ENCODE data around the gene FFAR3.

DNA sequence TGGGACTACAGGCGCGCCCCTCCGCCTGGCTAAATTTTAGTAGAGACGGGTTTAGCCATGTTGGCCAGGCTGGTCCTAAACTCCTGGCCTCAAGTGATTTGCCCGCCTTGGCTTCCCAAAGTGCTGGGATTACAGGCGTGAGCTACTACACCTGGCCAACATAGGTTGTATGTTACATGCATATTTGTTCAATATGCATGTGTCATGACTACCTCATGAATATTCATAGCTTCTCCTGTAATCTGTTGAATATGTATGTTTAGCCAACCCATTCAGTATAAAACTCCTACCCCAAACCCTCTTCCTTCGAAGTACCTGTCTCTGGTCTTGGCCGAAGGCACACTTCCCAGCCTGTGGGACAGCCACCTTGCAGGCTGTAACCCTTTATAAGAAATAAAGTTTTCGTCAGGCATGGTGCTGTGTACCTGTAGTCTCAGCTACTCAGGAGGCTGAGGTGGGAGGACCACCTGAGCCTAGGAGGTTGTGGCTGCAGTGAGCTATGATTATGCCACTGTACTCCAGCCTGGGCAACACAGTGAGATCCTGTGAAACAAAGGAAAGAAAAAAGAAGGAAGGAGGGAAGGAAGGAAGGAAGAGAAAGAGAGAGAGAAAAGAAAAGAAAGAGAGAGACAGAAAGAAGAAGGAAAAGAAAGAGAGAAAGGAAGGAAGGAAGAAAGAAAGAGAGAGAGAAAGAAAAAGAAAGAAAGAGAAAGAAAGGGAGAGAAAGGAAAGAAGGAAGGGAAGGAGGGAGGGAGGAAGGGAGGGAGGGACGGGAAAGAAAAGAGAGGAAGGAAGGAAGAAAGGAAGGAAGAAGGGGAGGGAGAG is 41.9 kb downstream of the FFAR3 start:
- TF ChIP-seq SUZ12 (IDR thresholded peaks at IDR 0.05; ENCODE audit: extremely low read depth, insufficient read depth, insufficient read length) (no peak), ZNF274 (IDR thresholded peaks at IDR 0.05; ENCODE audit: low read depth, low read length) (no peak)
